RPMI7951 (cell line): ENCODE data around the gene SRPK2. TPM values are rescaled to one million over a fixed set of nuclear protein-coding genes. Genes with fewer than 3 reads are reported as not detected.
"Not testable (repeated sequence)": the region's sequence is repeated elsewhere in the genome, so short reads cannot be mapped to it uniquely, and the experiment has no call there.

Source experiments
- DNase-seq: peaks from one replicate; pipeline ENCODE4 v3.0.0-alpha.2; 2012; ENCODE audit warnings: low read depth
- total RNA-seq: library from RNA; depleted of rRNA; stranded (reverse); fragments of >200 nt; shearing (Covaris generic); gene quantifications from 2 replicates; pipeline ENCODE4 v1.2.3, GENCODE V29; 2014

The SRPK2 gene
- total RNA-seq, 1 experiment from 2014 or later, result 34.0 TPM

DNA sequence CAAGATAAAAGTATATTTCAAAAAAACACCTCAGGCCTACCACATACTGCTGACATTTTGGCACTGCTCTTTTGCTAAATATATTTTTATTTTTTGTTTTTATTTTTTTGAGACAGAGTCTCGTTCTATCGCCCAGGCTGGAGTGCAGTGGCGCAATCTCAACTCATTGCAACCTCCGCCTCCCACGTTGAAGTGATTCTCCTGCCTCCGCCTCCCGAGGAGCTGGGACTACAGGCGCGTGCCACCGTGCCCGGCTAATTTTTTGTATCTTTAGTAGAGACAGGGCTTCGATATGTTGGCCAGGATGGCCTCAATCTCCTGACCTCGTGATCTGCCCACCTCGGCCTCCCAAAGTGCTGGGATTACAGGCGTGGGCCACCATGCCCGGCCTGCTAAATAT, 193.8 kb downstream of the SRPK2 start:
- DNase-seq, result not testable (repeated sequence)

DNA sequence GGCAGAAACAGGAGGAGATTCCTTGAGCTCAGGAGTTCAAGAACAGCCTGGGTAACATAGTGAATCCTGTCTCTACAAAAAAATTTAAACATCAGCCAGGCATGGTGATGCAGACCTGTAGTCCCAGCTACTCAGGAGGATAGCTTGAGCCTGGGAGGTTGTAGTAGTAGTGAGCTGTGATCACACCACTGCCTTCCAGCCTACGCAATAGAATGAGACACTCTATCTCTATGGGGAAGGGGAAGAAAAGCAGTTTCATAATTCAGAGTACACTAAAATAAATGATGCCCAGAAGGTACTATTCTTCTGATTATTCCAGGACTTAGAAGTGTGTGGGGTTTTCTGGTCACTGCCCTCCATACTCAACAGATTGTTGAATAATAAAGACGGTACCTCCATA, 197.4 kb downstream of the SRPK2 start:
- no peak for DNase-seq

GRCh38 chr7:105189859-105190492, 198.7 kb downstream of the SRPK2 start:
- no peak for DNase-seq

DNA sequence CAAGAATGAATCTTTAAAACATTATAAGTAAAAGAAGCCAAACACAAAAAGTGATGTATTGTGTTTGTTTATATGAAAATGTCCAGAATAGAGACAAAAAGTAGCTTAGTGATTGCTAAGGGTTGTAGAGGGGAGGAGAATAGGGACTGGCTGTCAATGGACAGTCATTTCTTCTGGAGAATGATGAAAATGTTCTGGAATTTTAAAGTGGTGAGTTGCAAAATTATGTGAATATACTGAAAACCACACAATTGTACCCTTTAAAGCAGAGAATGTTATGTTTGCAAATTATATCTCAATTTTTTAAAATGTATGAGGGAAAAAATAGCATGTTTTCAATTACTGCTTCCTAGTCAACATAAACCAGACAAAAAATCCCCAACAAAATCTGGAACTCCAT, 200.5 kb downstream of the SRPK2 start:
- DNase-seq, result no peak

DNA sequence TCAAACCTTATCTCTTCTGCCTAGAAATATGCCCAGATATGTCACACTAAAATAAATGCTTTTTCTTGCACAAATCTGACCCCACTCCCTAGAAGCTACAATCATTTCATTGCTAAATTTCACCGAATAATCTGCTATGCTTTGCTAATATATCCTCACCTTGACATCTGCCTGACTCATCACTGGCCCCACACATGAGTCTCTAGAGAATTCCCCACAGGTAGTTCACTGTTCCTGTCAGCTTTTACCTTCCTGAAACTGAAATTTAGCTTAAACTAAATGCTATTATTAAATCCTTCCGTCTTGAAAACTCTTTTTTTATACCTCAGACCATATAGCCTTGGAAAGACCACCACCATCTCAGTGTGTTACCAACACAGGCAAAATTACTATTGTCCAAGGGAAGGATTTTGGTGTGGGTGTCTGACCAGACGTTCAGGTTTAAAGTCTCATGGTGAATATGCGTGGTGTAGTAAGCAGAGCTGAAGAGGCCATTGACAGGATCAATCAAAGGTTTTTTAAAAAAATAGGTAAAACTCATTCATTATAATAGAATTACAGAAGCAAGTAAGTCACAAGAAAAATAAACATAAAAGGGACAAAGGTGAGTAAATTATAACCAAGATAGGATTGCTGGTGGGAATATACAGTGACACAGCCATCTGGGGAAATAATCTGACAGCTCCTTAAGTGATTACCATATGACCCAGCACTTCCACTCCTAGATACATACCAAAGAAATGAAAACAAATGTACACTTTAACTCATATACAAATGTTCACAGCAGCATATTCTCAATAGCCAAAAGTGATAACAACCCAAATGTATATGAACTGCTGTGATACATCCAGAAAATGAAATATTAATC, 201.2 kb downstream of the SRPK2 start:
- no peak for DNase-seq

- DNase-seq, result no peak
Measured at GRCh38 chr7:105185290-105186010, 203.3 kb downstream of the SRPK2 start.

DNA sequence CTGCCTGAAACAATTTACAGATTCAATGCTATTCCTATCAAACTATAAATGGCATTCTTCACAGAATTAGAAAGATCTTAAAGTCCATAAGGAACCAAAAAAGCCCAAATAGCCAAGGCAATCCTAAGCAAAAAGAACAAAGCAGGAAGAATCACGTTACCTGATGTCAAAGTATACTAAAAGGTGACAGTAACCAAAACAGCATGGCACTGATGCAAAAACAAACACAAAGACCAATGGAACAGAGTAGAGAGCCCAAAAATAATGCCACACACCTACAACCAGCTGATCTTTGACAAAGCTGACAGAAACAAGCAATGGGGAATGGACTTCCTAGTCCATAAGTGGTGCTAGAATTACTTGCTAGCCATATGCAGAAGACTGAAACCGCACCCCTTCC, 208.7 kb downstream of the SRPK2 start:
- DNase-seq, result no peak

DNA sequence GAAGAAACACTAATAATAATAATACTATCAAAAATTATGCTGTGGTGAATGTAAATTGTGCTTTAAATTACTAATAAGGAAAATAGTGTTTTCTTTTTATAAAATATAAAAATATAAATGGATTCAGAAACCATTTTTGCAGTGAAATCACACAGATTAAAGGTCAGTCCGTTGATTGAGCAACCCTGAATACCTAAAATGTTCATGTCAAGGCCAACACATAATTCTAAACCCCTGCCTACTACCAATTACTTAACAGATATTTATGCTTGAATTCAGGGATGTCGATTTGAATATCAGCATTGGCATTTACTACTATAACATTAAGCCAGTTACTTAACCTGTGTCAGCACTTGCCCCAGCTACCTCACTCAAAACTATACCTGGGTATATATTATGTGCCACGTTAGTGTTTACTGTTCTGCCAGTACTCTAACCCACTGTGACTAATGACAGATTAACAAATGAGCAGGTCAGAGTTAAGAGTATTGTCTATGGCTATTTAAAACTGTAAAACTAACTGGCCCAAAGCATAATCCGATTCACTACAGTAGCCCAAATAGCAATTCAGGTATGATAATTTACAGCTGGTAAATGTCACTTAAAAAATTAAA, 209.7 kb downstream of the SRPK2 start:
- DNase-seq, result no peak

DNA sequence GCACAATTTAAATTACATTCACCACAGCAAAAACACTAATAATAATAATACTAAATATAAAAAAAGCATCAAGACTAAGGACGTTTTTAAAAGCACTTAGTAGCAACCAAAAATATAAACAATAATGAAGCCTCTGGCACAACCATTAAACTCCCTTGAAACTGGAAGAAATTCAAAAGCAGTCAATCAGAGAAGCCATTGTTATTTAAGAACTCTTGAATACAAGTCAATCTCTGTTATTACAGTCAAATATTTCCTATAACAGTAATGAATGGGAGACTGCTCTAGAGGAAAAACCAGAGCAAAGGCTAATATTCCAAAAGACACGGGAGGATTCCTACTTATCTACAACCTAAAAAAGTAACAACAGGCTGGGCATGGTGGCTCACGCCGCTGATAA, 210.5 kb downstream of the SRPK2 start:
- DNase-seq, result peak; percentile 11

- no peak for DNase-seq
Measured at GRCh38 chr7:105177026-105177425, 211.7 kb downstream of the SRPK2 start.

DNA sequence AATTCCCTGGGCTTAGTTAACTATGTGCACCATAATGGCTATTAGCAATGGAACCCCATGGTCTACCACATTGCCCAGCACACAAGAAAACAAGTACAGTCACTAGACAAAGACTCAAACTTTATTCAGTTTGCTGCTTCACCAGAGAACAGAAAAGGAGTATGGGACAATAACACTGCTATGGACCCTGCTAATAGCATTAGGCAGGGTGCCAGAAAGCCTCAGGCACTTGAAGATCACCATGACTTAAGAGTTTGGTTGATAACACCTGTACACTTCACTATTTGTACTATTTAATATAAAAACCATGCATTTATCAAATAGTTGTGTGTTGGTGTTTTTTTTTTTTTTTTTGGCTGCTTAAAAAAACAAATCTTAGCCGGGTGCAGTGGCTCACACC, 215.1 kb downstream of the SRPK2 start:
- DNase-seq, result no peak

DNA sequence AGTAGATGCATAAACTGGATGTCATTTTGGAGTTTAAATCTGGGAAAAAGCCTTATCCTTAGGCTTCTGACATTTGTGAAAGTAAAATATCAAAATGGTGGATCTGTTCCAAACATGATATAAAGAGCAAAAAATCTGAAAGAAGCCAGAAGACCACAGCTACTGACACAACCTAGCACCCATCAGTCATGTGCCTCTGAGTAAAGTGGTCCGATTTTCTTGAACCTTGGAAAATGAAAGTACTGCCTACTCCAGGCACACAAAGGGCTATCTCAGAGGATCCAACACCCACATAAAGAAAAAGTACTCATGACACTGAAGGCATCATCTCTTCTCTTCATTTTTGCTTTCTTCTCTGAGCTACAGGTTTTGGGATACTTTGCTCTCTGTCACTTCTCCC, 224.0 kb downstream of the SRPK2 start:
- no peak for DNase-seq

DNA sequence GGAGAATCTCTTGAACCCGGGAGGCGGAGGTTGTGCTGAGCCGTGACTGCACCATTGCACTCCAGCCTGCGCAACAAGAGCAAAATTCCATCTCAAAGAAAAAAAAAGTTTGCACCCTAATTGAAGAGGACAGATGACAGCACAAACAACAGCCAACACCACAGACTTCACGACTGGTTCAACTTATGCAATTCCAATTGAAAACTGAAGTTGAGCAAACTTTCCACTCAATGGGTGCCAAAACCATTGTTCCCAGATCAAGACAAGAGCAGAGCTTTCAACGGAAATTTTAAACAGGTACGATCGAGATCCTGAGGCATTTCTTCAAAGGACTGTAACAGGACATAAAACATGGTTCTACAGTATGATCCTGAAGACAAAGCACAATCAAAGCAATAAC, 225.0 kb downstream of the SRPK2 start:
- DNase-seq, result no peak

- no peak for DNase-seq
Measured at GRCh38 chr7:105161366-105161765, 227.4 kb downstream of the SRPK2 start.

- no peak for DNase-seq
Measured at GRCh38 chr7:105157278-105157677, 231.4 kb downstream of the SRPK2 start.

DNA sequence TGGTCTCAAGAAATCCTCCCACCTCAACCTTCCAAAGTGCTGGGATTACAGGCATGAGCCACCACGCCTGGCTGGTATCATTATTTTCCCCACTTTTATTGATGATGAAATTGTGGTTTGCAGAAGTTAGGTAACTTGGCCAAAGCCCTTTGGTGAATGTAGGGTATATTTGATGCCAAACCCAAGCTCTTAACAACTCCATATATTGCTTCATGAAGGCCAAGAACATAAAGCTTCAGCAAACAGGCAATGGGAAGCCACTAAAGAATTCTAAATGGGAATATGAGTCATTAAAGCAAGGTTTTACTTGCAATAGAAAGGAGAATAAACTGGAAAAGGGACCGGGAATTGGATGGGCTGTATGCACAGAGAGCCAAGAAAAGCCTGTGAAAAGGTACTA, 232.0 kb downstream of the SRPK2 start:
- no peak for DNase-seq

DNA sequence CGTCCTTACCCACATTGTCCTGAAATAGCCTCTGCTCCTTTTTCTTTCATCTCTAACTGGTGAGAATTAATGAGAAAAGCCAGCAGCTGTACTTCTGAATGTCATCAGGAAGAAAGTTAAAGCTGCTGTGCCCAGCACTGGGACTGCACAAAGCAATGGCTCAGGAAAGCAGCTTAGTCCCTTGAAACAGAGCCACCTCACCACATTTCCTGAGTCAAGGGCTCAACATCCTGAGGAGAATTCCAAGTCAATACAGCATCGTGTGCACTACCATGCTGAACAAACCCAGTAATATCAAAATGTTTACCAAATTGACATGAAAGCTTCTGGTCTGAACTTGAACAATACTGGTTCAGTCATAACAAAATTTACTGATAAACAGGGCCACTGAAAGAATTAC, 234.6 kb downstream of the SRPK2 start:
- DNase-seq, result no peak

DNA sequence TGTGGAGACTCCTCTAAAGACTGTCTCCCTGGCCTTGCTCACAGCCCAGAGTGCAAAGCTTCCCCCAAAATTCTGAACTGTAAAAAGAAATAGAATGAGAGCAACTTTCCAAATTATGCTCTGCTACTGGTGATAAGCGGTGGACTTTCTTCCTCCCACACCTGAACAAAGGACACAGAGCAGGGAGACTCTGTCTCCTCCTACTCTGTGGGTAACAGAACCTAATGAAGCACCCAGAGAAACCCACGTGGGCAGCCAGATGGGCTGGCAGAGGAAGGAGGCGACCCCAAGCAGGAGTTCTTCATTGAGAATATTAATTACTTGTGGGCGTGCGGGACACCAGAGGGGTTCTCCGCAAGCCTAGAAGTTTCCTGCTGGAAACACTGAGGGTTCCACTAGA, 235.2 kb downstream of the SRPK2 start:
- no peak for DNase-seq

- DNase-seq, result no peak
Measured at GRCh38 chr7:105151152-105151551, 237.6 kb downstream of the SRPK2 start.

DNA sequence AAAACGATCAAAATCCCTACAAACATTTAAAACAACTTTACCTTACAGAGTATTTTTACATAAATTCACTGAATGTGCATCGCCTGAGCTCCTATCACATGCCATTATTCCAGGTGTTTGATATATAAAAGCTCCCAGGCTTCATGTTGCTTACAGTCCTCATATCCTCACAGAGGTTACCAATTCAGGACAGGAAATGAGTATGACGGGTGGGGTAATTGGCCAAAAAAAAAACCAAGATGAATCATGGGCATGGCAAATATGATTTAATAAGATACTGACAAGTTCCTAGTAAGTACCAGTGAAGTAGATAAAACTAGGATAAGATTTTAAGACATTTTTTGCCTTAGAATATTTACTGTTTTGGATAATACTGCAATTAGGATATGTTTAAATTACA, 238.9 kb downstream of the SRPK2 start:
- peak; percentile 43 for DNase-seq

- DNase-seq, result peak; percentile 31
Measured at GRCh38 chr7:105141068-105141467, 247.7 kb downstream of the SRPK2 start.

DNA sequence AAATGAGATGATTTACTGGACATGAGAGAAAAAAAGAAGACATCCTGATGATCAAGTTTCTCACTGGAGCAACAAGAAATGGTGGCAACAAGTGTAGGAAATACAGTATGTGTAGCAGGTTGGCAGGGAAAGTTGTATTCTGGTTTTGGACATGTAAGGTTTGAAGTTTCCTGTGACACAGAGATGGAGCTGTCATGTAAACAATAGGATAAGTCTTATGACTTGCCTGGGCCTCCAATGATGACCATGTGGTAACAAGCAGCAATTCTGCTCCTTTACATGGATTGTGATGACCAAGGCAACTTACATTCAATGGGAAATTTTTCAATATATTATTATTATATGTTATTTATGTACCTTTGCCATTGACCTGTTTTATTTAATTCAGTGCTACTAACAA, 249.3 kb downstream of the SRPK2 start:
- DNase-seq, result no peak
